Esophagus muscularis mucosa (tissue), 3 donors: ENCODE data around the gene RBM14.

Experiments
- CTCF ChIP-seq, 3 experiments: fragments of 200-600 bp in 2 of 3; fragments of 450-650 bp in 1 of 3; sonication (generic) in 2 of 3; IDR thresholded peaks; one replicate each; pipeline ENCODE4 v1.5.1; 2017 to 2019; ENCODE audit warnings: antibody characterized with exemption in 3 of 3, mild to moderate bottlenecking in 2 of 3, moderate library complexity in 1 of 3
- POLR2A ChIP-seq: fragments of 450-650 bp; IDR thresholded peaks from one replicate; pipeline ENCODE4 v1.6.1; 2017; ENCODE audit warnings: antibody characterized with exemption, moderate library complexity, mild to moderate bottlenecking, low read depth

GRCh38 chr11:66595245-66595904 lies 21.1 kb upstream of the RBM14 start:
- TF ChIP-seq CTCF (IDR thresholded peaks at IDR 0.05) (no peak), POLR2A (no peak)
